ENCODE data around the gene TUBG1.

TUBG1 gene

DNA sequence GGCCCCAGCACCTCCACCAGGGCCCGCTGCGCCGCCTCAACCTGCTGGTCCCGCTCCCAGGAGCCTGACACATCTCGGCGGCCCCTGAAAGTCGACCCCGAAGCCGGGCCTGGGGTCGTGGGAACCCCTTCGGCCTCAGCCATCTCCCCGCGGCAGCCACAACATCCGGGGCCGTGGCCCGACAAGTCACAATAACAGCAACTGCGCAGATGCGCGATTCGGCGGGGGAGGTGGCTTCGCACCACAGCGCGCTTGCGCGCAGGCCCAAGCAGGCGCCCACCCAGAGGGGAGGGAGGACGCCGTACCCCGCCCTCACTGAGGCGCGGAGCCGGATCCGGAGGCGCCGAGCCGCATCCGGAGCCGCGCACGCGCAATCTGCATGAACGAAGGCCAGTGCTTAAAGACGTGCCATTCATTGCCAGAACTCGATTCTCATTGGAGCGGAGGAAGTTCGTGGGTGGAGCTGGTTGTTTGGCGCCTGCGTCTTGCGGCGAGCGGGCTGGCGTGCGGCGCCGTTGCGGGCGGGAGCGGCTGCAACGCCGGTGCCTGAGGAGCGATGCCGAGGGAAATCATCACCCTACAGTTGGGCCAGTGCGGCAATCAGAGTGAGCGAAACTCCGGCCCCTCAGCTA is at the start of gene TUBG1, which contains the start of gene RETREG3:
TSS of gene TUBG1 (plus strand) at position 502 of the 632 bp plus-strand sequence. CDS start at position 557, 55 bp downstream.
TSS of gene RETREG3 (minus strand) at position 193 of the 632 bp plus-strand sequence. CDS start at position 143, 50 bp downstream.
- DNase-seq: peak; percentile 98

- DNase-seq: no peak
These were observed 49.2 kb upstream of the TUBG1 start for GRCh38 chr17:42560246-42560645.

DNA sequence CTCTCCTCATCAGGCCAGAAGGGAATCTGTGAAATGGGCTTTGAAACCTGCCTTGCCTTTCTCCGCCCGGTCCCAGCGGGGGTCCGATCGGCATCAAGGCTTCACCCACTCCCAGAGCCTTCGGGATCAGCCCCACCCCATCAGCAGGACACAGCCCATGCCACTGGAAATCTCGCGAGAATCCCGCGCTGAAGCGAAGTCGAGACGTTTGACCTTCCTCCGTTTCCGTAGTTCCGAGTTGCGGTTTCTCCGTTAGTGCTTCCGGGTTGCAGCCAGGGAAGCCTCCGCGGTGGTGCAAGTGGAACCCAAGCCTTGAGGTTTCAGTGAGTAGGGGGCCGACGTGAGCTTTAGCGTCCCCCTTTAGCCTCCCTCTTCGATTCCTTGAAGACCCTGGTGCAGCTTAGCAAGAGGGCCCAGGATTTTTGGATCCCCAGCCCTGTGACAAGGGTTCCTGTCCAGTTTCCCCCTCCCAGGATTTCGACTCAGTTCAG is 47.5 kb upstream of the TUBG1 start, which contains the start of gene COASY:
TSS of gene COASY (plus strand) at position 252 of the 491 bp plus-strand sequence. CDS start 475 bp downstream, outside the sequence.
- DNase-seq: peak; percentile 93

DNA sequence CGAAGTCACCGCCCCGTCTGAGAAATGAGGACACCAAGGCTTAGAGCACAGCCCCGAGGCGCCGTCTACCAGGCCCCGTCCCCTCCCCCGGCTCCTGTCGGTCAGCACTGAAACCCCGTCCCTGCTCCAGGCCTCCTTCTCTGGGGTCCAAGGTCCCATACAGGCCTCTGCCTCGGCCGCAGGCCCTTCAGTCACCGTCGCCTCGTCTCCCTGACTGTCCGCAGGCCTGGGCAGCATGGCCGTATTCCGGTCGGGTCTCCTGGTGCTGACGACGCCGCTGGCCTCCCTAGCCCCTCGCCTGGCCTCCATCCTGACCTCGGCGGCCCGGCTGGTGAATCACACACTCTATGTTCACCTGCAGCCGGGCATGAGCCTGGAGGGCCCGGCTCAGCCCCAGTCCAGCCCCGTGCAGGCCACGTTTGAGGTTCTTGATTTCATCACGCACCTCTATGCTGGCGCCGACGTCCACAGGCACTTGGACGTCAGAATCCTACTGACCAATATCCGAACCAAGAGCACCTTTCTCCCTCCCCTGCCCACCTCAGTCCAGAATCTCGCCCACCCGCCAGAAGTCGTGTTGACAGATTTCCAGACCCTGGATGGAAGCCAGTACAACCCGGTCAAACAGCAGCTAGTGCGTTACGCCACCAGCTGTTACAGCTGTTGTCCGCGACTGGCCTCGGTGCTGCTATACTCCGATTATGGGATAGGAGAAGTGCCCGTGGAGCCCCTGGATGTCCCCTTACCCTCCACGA is 46.9 kb upstream of the TUBG1 start:
- no peak for DNase-seq

- DNase-seq: no peak
These were observed 46.4 kb upstream of the TUBG1 start for GRCh38 chr17:42563143-42563509.

DNA sequence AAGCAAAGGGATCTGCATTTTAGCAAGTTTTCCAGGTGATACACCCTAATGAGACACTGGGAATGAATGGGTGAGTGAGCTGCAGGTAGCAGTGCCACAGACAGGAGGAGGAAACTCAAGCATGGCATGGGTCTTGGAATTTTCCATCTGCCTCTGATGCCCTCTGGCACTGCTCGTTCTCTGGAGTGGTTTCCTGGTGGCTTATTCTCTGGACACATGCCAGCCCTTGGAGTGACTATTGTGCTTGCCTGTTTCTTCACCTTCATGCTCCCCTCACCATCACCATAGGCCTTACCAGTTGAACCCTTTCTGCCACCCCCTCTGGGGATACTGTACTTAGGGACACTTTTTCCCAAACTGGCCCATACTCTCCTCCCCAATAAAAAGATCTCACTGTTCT is 45.9 kb upstream of the TUBG1 start:
- DNase-seq: peak; percentile 30

DNA sequence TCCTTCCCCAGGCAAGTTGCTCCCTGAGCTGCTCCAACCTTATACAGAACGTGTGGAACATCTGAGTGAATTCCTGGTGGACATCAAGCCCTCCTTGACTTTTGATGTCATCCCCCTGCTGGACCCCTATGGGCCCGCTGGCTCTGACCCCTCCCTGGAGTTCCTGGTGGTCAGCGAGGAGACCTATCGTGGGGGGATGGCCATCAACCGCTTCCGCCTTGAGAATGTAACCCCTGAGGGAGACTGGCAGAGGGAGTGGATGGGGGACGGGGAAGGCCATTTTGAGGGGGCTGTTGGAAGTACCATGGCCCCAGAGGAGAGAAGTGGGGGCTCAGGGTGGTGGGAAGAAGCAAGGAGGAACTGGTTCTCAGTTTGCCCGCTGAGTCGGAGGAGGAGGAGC is 45.5 kb upstream of the TUBG1 start:
- DNase-seq: no peak

GRCh38 chr17:42564815-42565522 is 44.5 kb upstream of the TUBG1 start:
- no peak for DNase-seq

DNA sequence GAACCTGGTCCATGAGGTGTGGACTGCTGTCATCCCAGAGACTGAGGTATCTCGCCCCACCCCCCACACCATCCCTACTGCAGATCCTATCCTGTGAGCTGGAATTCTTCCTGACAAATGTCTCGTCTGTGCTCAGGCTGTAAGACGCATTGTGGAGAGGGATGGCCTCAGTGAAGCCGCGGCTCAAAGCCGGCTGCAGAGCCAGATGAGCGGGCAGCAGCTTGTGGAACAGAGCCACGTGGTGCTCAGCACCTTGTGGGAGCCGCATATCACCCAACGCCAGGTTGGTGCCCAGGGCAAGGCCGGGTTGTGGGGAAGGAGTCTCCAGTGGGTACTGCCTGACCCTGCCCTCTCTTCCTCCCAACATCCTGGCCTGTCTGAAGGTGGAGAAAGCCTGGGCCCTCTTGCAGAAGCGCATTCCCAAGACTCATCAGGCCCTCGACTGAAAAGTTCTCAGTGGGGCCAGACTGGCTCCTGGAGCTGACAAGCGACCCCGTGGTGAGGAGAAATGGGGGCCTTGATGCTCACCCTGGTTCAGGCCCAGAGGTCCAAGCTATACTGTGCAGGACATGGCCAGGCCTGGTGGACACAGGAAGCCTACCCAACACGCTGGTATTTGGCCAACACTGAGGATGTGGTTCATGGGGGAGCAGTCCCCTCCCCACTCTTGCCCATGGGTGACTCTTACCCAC is 43.8 kb upstream of the TUBG1 start:
- no peak for DNase-seq

GRCh38 chr17:42566215-42566882 is 43.1 kb upstream of the TUBG1 start:
- no peak for DNase-seq

- DNase-seq: peak; percentile 85
These were observed 42.5 kb upstream of the TUBG1 start, which contains the start of gene MLX for GRCh38 chr17:42566883-42567573. MLX (plus strand) TSS chr17:42567100; CDS start chr17:42567125, 25 bp downstream.

- DNase-seq: no peak
These were observed 41.0 kb upstream of the TUBG1 start for GRCh38 chr17:42568341-42569111.

DNA sequence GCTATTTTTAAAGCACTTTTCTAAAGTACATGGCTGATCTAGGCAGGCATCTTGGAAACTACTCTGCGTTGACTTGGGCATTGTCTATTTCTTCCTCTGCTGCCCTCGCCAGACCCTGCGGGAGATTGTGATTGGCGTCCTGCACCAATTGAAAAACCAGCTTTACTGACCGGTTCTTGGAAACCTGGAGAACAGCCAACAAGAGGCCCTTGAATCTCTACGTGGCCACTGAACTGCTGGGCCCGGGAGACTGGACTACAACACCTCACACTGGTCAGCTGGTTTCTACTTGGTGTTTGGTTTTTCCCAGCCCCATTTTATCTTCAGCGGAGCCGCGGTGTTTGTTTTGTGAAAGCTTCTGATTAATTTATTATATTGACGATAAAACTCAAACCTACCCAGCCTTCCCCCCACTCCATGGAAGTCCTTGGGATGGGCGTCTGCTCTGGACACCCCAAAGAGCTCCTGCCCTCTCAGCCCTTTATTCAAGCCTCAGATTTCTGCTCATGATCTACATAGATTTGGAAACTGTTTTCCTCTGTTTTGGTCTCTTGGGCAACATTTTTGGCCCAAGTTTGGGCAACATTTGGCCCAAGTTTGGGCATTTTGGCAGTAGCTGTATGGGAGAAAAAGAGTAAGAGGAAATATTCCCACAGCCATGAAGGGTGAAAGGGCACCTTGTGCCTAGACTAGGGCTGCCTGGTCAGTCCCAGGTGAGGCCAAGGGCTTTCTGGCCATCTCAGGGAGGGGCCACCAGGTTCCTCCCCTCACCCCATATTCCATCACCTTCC is 37.9 kb upstream of the TUBG1 start:
- no peak for DNase-seq

GRCh38 chr17:42573095-42573494 is 36.4 kb upstream of the TUBG1 start:
- DNase-seq: no peak

DNA sequence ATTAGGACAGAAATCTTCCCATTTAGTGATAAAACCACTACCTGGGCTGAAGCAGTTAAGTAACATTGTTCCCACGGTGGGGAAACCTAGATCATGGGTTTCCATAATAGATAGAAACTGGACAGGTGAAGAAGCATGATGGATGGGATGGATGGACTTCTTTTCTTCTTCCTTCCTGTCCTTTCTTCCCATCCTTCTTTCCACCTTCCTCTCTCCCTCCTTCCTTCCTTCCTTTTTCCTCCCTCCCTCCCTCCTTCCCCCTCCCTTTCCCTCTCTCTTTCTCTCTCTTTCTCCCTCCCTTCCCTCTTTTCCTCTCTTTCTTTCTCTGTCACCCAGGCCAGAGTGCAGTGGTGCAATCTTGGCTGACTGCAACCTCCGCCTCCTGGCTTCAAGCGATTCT is 35.0 kb upstream of the TUBG1 start:
- DNase-seq: no peak

GRCh38 chr17:42577140-42577531 is 32.3 kb upstream of the TUBG1 start:
- no peak for DNase-seq

DNA sequence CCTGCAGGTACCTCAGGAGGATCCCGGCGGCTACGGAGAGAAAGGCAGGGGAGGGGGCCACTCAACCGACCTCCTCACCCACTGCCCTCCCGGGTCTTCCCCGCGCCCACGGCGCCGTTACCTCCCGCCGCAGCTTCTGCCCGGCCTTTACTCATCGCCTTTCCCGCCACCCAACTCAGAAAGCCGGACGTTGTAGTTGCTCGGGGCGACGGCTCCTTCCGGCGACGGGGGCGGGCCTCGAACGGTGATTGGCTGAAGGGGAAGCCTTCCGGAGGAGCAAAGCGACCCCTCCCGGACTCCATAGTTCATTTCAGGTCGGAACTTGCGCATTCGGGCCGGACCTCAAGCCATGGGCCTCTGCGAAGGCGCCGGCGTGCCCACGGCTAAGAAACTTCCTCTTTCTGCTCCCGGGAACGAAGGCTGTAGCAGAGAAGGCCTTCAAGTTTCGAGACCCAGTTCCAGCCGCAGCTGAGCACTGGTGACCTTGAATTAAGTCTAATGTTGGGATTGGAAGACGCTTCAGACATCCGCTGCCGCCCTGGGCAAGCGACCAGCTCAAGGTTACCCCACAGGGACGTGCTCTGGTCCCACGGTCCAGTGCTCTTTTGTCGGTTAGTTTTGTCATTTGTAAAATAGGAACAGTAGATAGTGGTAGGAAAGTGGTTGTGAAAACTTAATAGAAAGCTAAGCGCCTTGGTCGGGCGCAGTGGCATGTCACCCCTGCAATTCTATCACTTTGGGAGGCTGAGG is 31.8 kb upstream of the TUBG1 start, which contains the start of gene PSMC3IP:
TSS of gene PSMC3IP (minus strand) at position 198 of the 750 bp plus-strand sequence. CDS start at position 155, 43 bp downstream.
- peak; percentile 87 for DNase-seq

GRCh38 chr17:42578282-42578869 is 31.1 kb upstream of the TUBG1 start:
- peak; percentile 66 for DNase-seq
